ENCODE results near the gene PTCH1. TPM values are rescaled to one million over a fixed set of nuclear protein-coding genes. Genes with fewer than 3 reads are reported as not detected.
A peak's percentile ranks its signal among the peaks of the same experiment; 100 is the strongest.

The PTCH1 gene
- total and polyA plus RNA-seq, 2 donors (not counting 1 experiment from before 2014, with no cell fraction given), result 3.5 to 13.8 TPM

- H3K9ac ChIP-seq (ENCODE audit: low read length), result peak overlapping the region; percentile 28
- no peaks in the 10 kb centered on the region for H3K36me3 ChIP-seq (replicated peaks in 1 of 2; ENCODE audit: control extremely low read depth in 1 of 2, control insufficient read depth in 1 of 2, extremely low read depth in 1 of 2, insufficient read depth in 2 of 2, low read length in 1 of 2)
- H3K4me3 ChIP-seq (ENCODE audit: control extremely low read depth in 1 of 5, extremely low read depth in 1 of 5, insufficient read depth in 1 of 5, low read depth in 2 of 5, low read length in 4 of 5), result peak overlapping the region in 2 of 5 experiments; percentile 23 to 52
- Mint-ChIP-seq H3K4me3 (peak overlapping the region; percentile 82), H3K4me1 (peaks cover 26% of the 10 kb centered on the region), H3K27ac (no peak overlapping the region), H3K27me3 (peaks cover 55% of the 10 kb centered on the region), H3K9me3 (ENCODE audit: insufficient read depth) (no peaks in the 10 kb centered on the region)
- peak overlapping the region; percentile 69 for H3K4me2 ChIP-seq (replicated peaks; ENCODE audit: low read depth, low read length, poor library complexity, severe bottlenecking)
- H2AFZ ChIP-seq (ENCODE audit: insufficient read depth, low read depth, low read length, poor library complexity, severe bottlenecking), result no peak overlapping the region
- H3K27ac ChIP-seq (ENCODE audit: low read length in 2 of 2), result no peak overlapping the region
- intact Hi-C loops (cut with micrococcal nuclease), result no loop called here
- TF ChIP-seq CTCF (IDR thresholded peaks at IDR 0.05) (no peak), EZH2 (IDR thresholded peaks at IDR 0.05; ENCODE audit: borderline replicate concordance, insufficient read depth, low read depth, low read length, poor library complexity, severe bottlenecking) (no peak)
- CTCF ChIA-PET, result interaction anchor here (0.7 kb wide), 1 partner anchor 51 kb away, joined by 3 read pairs; no protein-coding TSS in a partner anchor
- no peaks in the 10 kb centered on the region for H3K79me2 ChIP-seq (ENCODE audit: control insufficient read depth, insufficient read depth, low read length)
- H3K4me1 ChIP-seq (ENCODE audit: control insufficient read depth in 2 of 2, insufficient read depth in 2 of 2, low read length in 2 of 2), result peaks cover 19 to 24% of the 10 kb centered on the region in 2 donors
- H4K20me1 ChIP-seq (ENCODE audit: control insufficient read depth, insufficient read depth, low read length, poor library complexity, severe bottlenecking), result no peaks in the 10 kb centered on the region
- DNase-seq (no peak), ATAC-seq (ENCODE audit: low read depth) (no peak)
- H3K9me3 ChIP-seq (ENCODE audit: control extremely low read depth in 1 of 3, control insufficient read depth in 2 of 3, insufficient read depth in 1 of 3, low read length in 2 of 3), result no peaks in the 10 kb centered on the region
- H3K27me3 ChIP-seq (replicated peaks in 1 of 4; ENCODE audit: control extremely low read depth in 1 of 4, control insufficient read depth in 3 of 4, insufficient read depth in 4 of 4, low read length in 3 of 4), result peaks cover 0 to 21% (median 13%) of the 10 kb centered on the region in 4 experiments
- POLR2A ChIA-PET, result interaction anchor here (0.8 to 1.3 kb wide), 2 partner anchors 43 to 46 kb away, joined by 3 to 4 read pairs; no protein-coding TSS in a partner anchor
- 29% methylated on average over 10 of the region's 21 CpGs for WGBS (ENCODE audit: insufficient coverage)
Measured at GRCh38 chr9:95463148-95464060, 53.4 kb downstream of the PTCH1 start.

Data from B cell (primary cell).